ENCODE measurements around the gene ZNF71.
A peak's percentile ranks its signal among the peaks of the same experiment; 100 is the strongest.
"Not testable (repeated sequence)": the region's sequence is repeated elsewhere in the genome, so short reads cannot be mapped to it uniquely, and the experiment has no call there.

The ZNF71 gene

DNA sequence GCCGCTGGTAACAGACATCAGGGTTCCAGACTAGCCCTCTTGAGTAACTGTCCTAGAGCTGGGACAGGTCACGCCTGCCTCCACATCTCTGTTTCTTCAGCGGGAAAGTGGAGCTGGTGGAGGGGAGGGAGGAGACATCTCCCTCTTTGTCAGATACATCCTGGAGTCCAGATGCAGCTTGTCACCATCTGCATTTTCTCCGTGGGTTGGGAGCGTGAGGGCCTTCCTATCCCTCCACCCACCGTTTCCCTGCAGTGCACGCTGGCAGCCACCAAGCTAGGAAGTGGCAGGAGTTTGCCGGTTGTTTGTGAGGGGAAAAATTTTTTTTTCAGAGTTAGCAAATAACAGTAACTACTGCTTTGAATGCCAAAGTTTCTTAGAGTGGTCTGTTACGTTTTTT, 27.9 kb downstream of the ZNF71 start:
- DNase-seq: no peak

DNA sequence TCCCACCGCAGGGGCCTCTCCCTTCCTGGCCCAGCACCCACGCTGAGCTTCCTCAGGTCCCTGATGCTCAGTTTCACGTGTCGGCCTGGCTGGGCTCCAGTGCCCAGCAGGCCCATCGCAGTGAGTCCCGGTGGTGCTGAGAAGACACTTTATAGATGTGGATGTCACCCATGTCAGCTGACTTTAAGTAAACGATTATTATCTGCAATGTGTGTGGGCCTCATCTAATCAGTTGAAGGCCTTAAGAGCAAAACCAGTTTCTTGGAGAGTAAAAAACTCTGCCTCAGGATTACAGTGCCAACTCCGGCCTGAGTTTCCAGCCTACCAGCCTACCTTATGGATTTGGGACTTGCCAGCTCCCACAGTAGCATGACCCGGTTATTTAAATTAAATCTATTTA, 30.6 kb downstream of the ZNF71 start:
- DNase-seq: no peak

DNA sequence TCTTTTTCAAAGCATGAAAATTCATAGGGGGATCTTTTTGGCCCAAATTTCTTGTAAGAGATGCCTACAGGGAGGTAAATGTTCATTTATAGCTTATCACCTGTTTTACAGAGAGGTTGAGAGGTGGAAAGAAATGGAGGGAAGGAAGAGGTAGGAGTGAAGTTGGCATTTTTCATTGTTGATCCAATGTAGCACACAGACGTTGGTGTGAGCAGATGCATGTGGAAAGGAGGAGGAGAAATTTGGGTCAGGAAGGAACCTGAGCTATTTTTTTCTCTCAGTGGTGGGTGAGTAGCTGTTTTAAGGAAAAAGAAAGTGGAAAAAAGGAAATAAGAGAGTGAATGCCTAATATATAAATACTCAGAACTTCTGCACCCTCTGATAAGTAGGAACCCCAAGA, 37.9 kb downstream of the ZNF71 start:
- DNase-seq: no peak

DNA sequence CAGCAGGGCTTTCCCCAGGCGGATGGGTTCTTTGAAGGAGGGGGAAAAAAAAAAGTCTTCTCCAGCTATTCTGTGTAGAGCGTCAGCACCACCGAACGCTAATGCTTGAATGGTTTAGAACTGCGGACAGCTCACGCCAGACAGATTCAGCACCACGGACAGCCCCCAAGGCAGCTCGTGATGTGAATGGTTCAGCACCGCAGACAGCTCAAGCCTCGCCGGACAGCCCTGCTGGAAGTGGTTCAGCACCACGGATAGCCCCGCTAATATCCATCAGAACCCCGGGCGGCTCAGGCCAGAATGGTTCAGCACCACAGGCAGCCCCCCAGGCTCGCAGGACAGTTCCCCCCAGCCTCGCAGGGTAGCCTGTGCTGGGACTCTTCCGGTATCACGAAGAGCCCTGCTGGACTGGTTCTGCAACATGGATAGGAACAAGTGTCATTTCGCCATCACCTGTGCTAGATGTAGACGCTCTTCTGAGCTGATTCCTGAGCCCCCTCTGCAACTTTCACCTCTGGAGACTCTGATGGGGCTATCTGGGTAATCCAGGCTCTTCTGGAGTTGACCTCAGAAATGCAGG, 43.0 kb downstream of the ZNF71 start:
- DNase-seq: no peak

DNA sequence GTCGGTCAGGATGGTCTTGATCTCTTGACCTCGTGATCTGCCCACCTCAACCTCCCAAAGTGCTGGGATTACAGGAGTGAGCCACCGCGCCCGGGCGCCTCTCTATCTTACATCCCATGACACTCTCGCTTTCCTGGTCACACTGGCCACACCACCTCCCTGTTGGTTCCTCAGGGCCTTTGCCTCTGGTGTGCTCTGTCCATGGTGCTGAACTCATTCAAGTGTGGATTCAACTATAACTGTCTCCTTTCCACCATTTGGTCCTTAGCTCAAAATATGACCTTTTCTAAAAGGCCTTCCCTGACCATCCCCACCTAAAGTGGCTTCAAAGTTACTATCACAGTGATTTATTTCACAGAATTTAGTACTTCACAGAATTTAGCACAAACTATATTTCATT, 44.1 kb downstream of the ZNF71 start:
- no peak for DNase-seq

DNA sequence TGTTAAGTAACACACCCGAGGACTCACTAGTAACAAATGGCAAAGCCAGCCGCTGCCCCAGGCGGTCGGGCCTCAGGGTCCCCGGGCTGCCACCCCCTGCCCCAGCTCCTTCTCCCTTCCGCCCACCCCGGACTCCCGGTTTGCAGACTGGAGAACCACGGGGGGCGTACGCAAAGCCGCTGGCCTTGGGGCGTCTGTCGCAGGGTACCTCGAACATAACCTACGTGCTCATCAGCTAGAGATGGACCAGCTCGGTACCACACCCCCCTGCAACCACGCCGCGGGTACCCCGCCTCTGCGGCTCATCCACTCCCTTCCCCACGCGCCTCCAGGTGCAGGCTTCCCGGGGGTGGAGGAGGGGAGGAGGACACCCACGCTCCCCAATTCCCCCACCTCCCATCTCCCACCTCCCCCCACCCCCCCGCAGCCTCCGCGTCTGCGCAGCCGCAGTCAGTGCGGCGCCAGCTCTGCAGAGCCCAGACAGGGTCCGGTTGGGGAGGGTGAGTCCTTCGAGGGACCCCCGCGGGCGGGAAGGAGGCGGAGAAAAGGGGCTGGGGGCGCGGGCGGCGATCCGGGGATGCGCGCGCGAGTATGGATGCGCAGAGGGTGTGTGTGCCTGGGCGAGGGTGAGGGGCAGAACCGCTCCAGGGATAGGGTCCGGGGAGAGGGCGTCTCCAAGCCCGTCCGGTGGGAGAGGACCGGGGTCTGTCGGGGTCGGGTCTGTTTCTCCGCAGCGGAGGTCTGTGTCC, 47.8 kb downstream of the ZNF71 start, which contains the start of gene SMIM17:
Gene SMIM17 (plus strand): TSS at position 449 of the 749 bp plus-strand sequence. CDS start 2,509 bp downstream, outside the sequence.
- DNase-seq: no peak

DNA sequence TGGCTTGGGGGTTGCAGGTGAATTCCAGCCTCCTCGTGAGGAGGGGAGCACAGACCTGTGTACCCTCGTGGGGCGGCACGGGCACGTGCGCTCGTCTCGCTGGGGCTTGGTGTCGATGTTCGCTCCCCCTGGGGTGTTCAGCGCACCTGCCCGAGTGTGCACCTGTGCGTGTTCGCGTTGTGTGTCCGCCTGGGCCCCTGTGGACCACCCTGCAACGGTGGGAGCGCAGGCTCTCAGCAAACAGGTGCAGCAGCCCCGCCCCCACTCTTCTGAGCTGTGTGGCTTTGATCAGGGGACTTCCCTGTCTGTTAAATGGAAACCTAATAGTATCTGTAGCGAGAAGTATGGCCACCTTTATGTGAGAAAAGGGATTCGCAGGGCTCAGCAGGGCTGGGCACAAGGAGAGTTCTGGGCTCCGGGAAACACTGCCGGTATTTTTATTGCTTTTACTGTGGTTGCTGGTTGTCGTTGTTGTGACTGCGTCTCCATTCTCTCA, 48.4 kb downstream of the ZNF71 start:
- no peak for DNase-seq

DNA sequence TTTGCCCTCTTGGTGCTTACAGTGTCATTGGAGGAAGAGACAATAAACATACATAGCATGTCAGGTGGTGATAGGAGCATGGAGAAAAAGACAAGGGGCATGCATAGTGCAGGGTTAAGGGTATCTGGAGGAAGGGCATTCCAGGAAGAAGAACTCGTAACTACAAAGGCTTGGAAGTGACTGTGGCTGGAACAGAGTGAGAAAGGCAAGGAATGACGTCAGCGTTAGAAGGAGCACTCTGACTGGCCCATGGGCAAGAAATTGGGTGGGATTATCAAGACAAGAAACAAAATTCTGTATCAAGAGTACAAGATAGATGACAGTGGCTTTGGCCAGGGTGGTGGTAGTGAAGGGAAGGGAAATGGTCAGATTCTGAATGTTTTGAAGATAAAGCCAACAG, 59.0 kb downstream of the ZNF71 start:
- DNase-seq: no peak

DNA sequence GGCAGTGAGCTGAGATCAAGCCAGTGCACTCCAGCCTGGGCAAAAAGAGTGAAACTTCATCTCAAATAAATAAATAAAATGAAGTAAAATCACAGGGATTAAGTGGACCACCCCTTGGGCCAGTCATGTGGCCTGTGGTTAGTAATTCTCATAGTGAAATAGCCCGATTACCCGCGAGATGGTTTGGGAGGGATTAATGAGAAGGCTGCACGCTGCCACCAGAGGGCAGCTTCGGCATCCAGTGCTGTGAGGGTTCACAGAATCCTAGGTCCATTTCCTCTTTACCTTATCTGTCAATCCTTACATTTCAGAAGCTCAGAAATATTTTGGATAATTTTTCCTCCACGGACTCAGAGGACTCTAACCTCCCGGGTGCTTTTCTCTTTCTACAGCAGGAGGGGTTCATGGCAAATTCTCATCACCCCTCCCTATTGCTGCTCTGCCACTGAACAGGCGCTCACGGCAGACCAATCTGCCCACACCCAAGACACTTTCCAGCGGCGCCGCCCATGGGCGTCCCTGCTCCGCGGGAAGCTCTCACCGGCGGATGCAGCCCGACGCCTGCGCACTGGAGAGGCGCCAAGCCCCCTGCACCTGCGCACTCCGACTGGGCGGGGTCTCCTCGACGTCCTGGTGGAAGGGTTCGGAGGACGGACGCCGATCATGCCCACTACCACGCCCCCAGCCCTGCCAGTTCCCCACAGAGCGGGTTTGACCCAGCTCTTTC, 65.4 kb downstream of the ZNF71 start:
- DNase-seq: no peak

DNA sequence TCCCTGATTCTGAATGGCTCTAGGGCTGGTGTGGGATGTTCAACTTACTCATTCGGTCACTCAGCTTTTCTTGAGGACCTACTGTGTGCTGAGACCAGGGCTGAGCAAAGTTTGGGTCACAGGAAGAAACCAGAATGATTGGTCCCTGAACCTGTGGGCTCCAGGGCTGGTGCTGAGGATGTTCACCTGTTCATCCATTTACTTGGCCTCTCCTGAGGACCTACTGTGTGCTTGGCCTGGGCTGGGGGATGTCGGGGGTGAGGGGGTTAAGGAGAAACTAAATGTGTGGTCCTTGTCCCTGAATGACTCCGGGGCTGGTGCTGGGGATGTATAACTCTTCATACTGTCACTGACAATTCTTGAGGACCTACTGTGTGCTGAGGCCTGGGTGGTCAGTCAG, 66.1 kb downstream of the ZNF71 start:
- DNase-seq: no peak

DNA sequence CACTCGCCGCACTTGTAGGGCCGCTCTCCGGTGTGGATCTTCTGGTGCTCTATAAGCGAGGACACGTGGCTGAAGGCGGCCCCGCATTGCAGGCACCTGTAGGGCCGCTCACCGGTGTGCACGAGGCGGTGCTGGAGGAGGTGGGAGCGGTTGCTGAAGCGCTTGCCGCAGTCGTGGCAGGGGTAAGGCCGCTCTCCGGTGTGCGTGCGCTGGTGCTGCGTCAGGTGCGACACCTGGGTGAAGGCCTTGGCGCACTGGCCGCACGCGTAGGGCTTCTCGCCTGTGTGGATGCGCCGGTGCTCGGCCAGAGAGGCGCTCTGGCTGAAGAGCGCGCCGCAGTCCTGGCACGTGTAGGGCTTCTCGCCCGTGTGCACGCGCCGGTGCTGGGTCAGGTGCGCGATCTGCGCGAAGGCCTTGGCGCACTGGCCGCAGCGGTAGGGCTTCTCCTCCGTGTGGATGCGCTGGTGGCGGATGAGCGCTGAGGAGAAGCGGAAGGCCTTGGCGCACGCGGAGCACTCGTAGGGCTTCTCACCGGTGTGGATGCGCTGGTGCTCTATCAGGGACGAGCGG, 68.9 kb downstream of the ZNF71 start:
- no peak for DNase-seq

DNA sequence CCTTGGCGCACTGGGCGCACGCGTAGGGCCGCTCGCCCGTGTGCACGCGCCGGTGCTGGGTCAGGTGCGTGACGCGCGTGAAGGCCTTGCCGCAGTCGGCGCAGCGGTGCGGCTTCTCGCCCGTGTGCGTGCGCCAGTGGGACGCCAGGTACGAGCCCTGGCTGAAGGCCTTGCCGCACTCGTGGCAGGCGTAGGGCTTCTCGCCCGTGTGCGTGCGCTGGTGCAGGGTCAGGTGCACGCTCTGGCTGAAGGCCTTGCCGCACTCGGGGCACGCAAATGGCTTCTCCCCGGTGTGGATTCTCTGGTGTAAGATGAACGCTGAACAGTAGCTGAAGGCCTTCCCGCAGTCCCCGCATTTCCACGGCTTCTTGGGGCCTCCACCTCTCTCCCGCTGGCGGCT, 69.4 kb downstream of the ZNF71 start:
- no peak for DNase-seq

DNA sequence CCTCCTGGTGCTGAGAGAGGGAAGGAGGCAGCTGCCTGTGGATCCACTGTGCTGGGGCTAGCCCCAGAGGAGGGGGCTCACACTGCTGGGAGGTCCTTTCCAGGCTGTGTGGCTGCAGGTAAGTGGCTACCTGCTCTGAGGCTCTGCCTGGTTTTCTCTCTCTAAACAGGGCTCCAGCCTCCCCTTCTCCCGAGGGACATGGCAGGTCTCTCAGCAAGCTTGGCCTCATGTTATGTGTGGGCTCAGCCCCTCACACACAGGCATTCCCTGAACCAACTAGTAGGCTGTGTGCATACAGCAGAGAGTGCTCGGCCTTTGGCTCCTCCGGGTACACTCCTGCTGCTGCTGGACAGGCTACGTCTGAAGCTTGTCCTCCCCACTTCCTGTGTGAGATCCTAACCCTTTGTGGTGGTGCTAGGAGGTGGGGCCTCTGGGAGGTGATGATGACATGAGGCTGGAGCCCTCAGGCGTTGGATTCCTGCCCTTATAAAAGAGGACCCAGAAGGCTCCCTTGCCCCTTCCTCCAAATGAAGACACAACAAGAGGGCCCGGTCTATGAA, 72.3 kb downstream of the ZNF71 start:
- no peak for DNase-seq

DNA sequence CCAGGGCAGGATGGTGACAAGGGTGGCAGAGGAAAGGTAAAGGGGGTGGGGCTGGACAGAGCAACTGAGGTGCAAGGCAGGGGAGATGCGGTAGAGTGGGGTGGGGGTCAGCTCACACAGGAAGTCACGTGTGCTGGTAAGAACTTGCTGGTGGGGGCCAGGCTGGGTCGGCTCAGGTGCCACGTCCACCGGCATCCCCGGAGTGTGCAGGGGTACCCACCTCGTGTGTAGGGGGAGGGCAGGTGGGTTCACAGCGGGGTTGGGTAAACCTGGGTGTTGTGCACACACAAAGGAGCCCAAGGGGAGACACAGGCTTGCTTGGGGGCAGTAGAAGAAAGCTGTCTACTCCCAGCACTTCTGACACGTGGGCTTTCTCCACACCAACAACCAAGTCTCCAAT, 73.6 kb downstream of the ZNF71 start:
- DNase-seq: no peak

DNA sequence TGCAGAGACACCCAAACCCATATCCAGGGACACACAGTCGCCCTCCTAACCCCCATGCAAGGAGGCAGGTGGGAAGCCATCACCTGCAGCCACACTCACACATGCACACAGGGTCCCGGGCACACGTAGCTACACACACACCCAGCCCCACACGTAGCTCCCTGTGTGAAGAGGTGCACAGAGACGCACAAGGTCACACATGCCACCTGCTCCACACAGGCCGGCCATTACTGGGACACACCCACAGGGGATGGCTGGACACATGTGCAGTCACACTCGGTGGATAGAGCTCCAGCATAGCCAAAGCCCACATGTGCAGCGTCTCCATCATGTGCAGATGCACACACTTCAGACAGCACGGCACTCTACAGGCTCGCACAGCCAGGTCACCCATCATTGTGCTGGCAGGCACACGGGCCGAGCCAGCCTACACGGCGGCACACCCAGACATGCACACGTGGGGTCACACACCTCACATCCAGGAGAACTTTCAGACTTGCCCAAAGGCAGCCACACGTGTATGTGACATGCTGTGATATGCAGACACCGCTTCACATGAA, 75.4 kb downstream of the ZNF71 start:
- DNase-seq: no peak

DNA sequence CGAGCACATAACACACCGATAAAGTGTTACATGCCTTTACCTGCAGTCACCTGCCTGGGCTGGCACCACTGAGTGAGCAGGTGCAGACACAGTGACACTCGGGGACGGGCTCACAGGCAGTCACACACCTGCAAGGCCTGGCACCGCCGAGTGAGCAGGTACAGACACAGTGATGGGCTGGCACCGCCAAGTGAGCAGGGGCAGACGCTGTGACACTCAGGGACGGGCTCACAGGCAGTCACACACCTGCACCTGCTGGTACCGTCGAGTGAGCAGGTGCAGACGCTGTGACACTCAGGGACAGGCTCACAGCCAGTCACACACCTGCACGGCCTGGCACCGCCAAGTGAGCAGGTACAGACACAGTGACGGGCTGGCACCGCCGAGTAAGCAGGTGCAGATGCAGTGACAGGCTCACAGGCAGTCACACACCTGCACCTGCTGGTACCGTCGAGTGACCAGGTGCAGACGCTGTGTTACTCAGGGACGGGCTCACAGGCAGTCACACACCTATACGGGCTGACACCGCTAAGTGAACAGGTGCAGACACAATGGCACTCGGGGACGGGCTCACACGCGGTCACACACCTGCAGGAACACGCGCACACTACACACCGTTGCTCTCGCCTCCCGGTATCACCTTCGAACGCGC, 76.0 kb downstream of the ZNF71 start:
- peak; percentile 15 for DNase-seq

DNA sequence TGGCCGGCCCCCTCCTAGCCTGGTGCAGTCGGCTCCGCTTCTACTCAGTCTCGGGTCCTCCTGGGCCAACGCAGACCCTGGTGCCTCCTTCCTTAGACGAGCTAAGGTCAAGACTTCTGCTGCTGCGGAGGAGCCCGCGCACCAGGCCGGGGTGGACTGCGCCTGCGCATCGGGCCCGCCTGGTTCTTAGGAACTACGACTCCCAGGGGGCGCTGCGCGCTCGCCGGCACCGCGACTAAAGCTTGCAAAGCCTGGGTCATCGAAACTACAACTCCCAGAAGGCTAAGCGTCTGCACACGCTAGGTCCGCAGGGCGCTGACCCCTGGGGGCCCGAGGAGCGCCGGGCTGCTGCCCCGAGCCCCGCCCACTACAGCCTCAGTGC, 76.5 kb downstream of the ZNF71 start, which contains the start of gene ZNF835:
Gene ZNF835 (minus strand): TSS at position 145 of the 382 bp plus-strand sequence. CDS start 6,559 bp downstream, outside the sequence.
- DNase-seq: no peak

DNA sequence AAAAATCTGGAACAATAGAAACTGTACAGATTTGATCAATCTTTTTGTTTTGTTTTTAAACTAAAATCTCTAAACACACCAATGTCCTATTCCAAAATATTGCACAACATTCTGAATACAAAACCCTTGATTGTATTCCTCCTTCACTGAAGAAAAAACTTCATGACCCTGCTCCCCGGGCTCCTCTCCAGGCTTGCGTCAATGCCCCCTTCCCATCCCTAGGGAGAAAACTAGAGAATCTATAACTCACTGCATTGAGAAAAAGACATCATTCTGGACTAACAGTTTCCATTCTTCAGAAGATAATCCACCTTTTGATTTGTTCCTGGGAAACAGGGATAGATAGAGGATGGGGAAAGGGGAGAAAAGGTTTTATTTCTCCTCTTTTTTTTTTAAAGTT, 77.5 kb downstream of the ZNF71 start:
- DNase-seq: not testable (repeated sequence)
